Astrocyte (in vitro differentiated cells and primary cell): ENCODE measurements around the gene NISCH. TPM values are rescaled to one million over a fixed set of nuclear protein-coding genes. Genes with fewer than 3 reads are reported as not detected.

Experiments used
- DNase-seq: peaks from one replicate; pipeline ENCODE4 v3.0.0-alpha.2; 2010; ENCODE audit warnings: low read depth
- FAIRE-seq: peaks from 2 replicates; lab custom pipeline; 2011; peaks lifted over from hg19 to GRCh38; lab: Jason Lieb, UNC
- H2AFZ ChIP-seq: 2 replicates; pipeline ENCODE4 v1.6.0; 2012; ENCODE audit warnings: low read depth, low read length, inconsistent platforms
- H3K27ac ChIP-seq: 2 replicates; pipeline ENCODE4 v1.5.1; 2011; ENCODE audit warnings: low read depth, low read length, inconsistent platforms
- H3K27me3 ChIP-seq: 2 replicates; pipeline ENCODE4 v1.6.0; 2011; ENCODE audit warnings: low read length, inconsistent platforms; ENCODE audit not compliant: insufficient read depth
- H3K36me3 ChIP-seq: 2 replicates; pipeline ENCODE4 v1.5.1; 2011; ENCODE audit warnings: low read length, inconsistent platforms; ENCODE audit not compliant: insufficient read depth
- H3K4me1 ChIP-seq: 2 replicates; pipeline ENCODE4 v1.5.1; 2011; ENCODE audit warnings: low read length, inconsistent platforms; ENCODE audit not compliant: insufficient read depth
- H3K4me2 ChIP-seq: 2 replicates; pipeline ENCODE4 v1.6.0; 2012; ENCODE audit warnings: low read length, inconsistent platforms
- H3K4me3 ChIP-seq: 2 replicates; pipeline ENCODE4 v1.5.1; 2011; ENCODE audit warnings: low read depth, mild to moderate bottlenecking, low read length, inconsistent platforms; ENCODE audit not compliant: insufficient read depth
- H3K79me2 ChIP-seq: 2 replicates; pipeline ENCODE4 v1.6.0; 2012; ENCODE audit warnings: mild to moderate bottlenecking, low read length, inconsistent platforms; ENCODE audit not compliant: insufficient read depth
- H3K9ac ChIP-seq: 2 replicates; pipeline ENCODE4 v1.6.0; 2012; ENCODE audit warnings: mild to moderate bottlenecking, low read length, inconsistent platforms
- H3K9me3 ChIP-seq: 2 replicates; pipeline ENCODE4 v1.5.1; 2012; ENCODE audit warnings: low read depth, mild to moderate bottlenecking, low read length, inconsistent platforms; ENCODE audit not compliant: insufficient read depth
- H4K20me1 ChIP-seq: 2 replicates; pipeline ENCODE4 v1.6.0; 2012; ENCODE audit warnings: low read length, inconsistent platforms; ENCODE audit not compliant: insufficient read depth
- H3K27ac Mint-ChIP-seq: one replicate; pipeline ENCODE4 v1.8.0; 2021; ENCODE audit warnings: mild to moderate bottlenecking, mixed read lengths; ENCODE audit not compliant: unreplicated experiment
- H3K27me3 Mint-ChIP-seq: one replicate; pipeline ENCODE4 v1.8.0; 2021; ENCODE audit warnings: low read depth, mixed read lengths; ENCODE audit not compliant: unreplicated experiment
- H3K36me3 Mint-ChIP-seq: one replicate; pipeline ENCODE4 v1.8.0; 2021; ENCODE audit warnings: low read depth, mixed read lengths; ENCODE audit not compliant: unreplicated experiment
- H3K4me1 Mint-ChIP-seq: one replicate; pipeline ENCODE4 v1.8.0; 2021; ENCODE audit warnings: low read depth, mixed read lengths; ENCODE audit not compliant: unreplicated experiment
- H3K4me3 Mint-ChIP-seq: one replicate; pipeline ENCODE4 v1.8.0; 2021; ENCODE audit warnings: mild to moderate bottlenecking, moderate library complexity, mixed read lengths; ENCODE audit not compliant: unreplicated experiment
- H3K9me3 Mint-ChIP-seq: one replicate; pipeline ENCODE4 v1.8.0; 2021; ENCODE audit warnings: mild to moderate bottlenecking, mixed read lengths; ENCODE audit not compliant: unreplicated experiment
- CTCF ChIP-seq: IDR thresholded peaks from 2 replicates; pipeline ENCODE4 v1.5.1; 2011; ENCODE audit warnings: low read depth, mild to moderate bottlenecking, inconsistent platforms, low read length, moderate library complexity; ENCODE audit not compliant: insufficient read depth
- EZH2 ChIP-seq: IDR thresholded peaks from 2 replicates; pipeline ENCODE4 v1.6.1; 2012; ENCODE audit warnings: mild to moderate bottlenecking, low read length, inconsistent platforms; ENCODE audit not compliant: insufficient read depth
- total RNA-seq: library from RNA; stranded (reverse); gene quantifications from 2 replicates; pipeline ENCODE4 v1.2.1, GENCODE V29; 2021

Gene NISCH
- total RNA-seq, 1 donor from 2014 or later: 118 TPM

- peak overlapping the region; percentile 91 for H3K9ac ChIP-seq
- H3K4me1 ChIP-seq: peaks cover 25% of the 10 kb centered on the region
- H4K20me1 ChIP-seq: peaks cover 31% of the 10 kb centered on the region
- H3K36me3 ChIP-seq: peaks cover 18% of the 10 kb centered on the region
- H2AFZ ChIP-seq: peak overlapping the region; percentile 93
- Mint-ChIP-seq H3K9me3 (no peaks in the 10 kb centered on the region), H3K36me3 (peaks cover 8% of the 10 kb centered on the region), H3K27ac (peak overlapping the region; percentile 59), H3K27me3 (no peaks in the 10 kb centered on the region), H3K4me1 (peaks cover 19% of the 10 kb centered on the region), H3K4me3 (peak overlapping the region; percentile 89)
- no peaks in the 10 kb centered on the region for H3K27me3 ChIP-seq
- peak overlapping the region; percentile 50 for H3K27ac ChIP-seq
- H3K4me3 ChIP-seq: peak overlapping the region; percentile 64
- no peak for TF ChIP-seq CTCF
- TF ChIP-seq EZH2: no peak
- FAIRE-seq (no peak), DNase-seq (no peak)
- H3K79me2 ChIP-seq: peaks cover 39% of the 10 kb centered on the region
- no peaks in the 10 kb centered on the region for H3K9me3 ChIP-seq
- peak overlapping the region; percentile 98 for H3K4me2 ChIP-seq
Measured at GRCh38 chr3:52454938-52455282, 494 bp upstream of the NISCH start.

- H4K20me1 ChIP-seq: peaks cover 44% of the 10 kb centered on the region
- peaks cover 22% of the 10 kb centered on the region for H3K4me1 Mint-ChIP-seq
- no peaks in the 10 kb centered on the region for H3K9me3 Mint-ChIP-seq
- H3K9me3 ChIP-seq: no peaks in the 10 kb centered on the region
- H3K4me3 ChIP-seq: peak overlapping the region; percentile 78
- peaks cover 9% of the 10 kb centered on the region for H3K36me3 Mint-ChIP-seq
- DNase-seq: peak; percentile 16
- peaks cover 25% of the 10 kb centered on the region for H3K36me3 ChIP-seq
- H3K4me2 ChIP-seq: peak overlapping the region; percentile 98
- peaks cover 26% of the 10 kb centered on the region for H3K4me1 ChIP-seq
- FAIRE-seq: no peak
- no peaks in the 10 kb centered on the region for H3K27me3 ChIP-seq
- no peak for TF ChIP-seq CTCF
- TF ChIP-seq EZH2: no peak
- H3K27ac ChIP-seq: peak overlapping the region; percentile 60
- peak overlapping the region; percentile 91 for H3K9ac ChIP-seq
- H3K79me2 ChIP-seq: peaks cover 45% of the 10 kb centered on the region
- H3K27me3 Mint-ChIP-seq: no peaks in the 10 kb centered on the region
- H2AFZ ChIP-seq: peak overlapping the region; percentile 46
- peak overlapping the region; percentile 90 for H3K27ac Mint-ChIP-seq
- peak overlapping the region; percentile 95 for H3K4me3 Mint-ChIP-seq
Measured at GRCh38 chr3:52456169-52456799, 880 bp downstream of the NISCH start.

- peak overlapping the region; percentile 95 for H3K4me3 Mint-ChIP-seq
- Histone ChIP-seq H3K79me2 (peaks cover 47% of the 10 kb centered on the region), H3K9me3 (no peaks in the 10 kb centered on the region), H3K27ac (no peak overlapping the region), H3K36me3 (peaks cover 25% of the 10 kb centered on the region), H2AFZ (peak overlapping the region; percentile 46), H3K4me3 (peak overlapping the region; percentile 78), H3K4me2 (peak overlapping the region; percentile 98), H3K4me1 (peaks cover 26% of the 10 kb centered on the region), H4K20me1 (peaks cover 45% of the 10 kb centered on the region), H3K9ac (peak overlapping the region; percentile 91), H3K27me3 (no peaks in the 10 kb centered on the region)
- peaks cover 22% of the 10 kb centered on the region for H3K4me1 Mint-ChIP-seq
- H3K27me3 Mint-ChIP-seq: no peaks in the 10 kb centered on the region
- DNase-seq (no peak), FAIRE-seq (no peak)
- H3K36me3 Mint-ChIP-seq: peaks cover 9% of the 10 kb centered on the region
- no peak for TF ChIP-seq CTCF
- TF ChIP-seq EZH2: no peak
- no peaks in the 10 kb centered on the region for H3K9me3 Mint-ChIP-seq
- no peak overlapping the region for H3K27ac Mint-ChIP-seq
Measured at GRCh38 chr3:52456800-52457183, 1.4 kb downstream of the NISCH start.
